HEK293 (cell line): ENCODE results near the gene SUOX.

Experiments used
- CTCF ChIA-PET: fragments of 350-600 bp; formaldehyde crosslinking; extraction: SDS; loops from one replicate; lab custom pipeline; 2021; ENCODE audit warnings: antibody characterized with exemption; lab: Yijun Ruan, JAX
- POLR2A ChIA-PET: fragments of 300-600 bp; formaldehyde crosslinking; extraction: SDS; loops from one replicate; lab custom pipeline; 2020; ENCODE audit warnings: antibody characterized with exemption, inconsistent platforms; lab: Yijun Ruan, JAX
- H3K27ac ChIP-seq: fragments of 200-500 bp; sonication (Bioruptor generic); 2 replicates; pipeline ENCODE4 v1.5.1; 2014; ENCODE audit warnings: low read depth, low read length, control low read depth, inconsistent platforms; ENCODE audit errors: extremely low read depth
- H3K36me3 ChIP-seq, 2 experiments: fragments of 200-500 bp in 1 of 2; sonication (Bioruptor generic) in 1 of 2; 1 replicate in 1 of 2; 2 replicates in 1 of 2; pipeline ENCODE4 v1.5.1; 2014 to 2017; ENCODE audit warnings: inconsistent platforms in 2 of 2, low read length in 2 of 2; ENCODE audit not compliant: control insufficient read depth in 2 of 2, insufficient read depth in 1 of 2
- H3K4me1 ChIP-seq: fragments of 200-500 bp; sonication (Bioruptor generic); 2 replicates; pipeline ENCODE4 v1.5.1; 2014; ENCODE audit warnings: mild to moderate bottlenecking, low read length, inconsistent platforms; ENCODE audit not compliant: control insufficient read depth, insufficient read depth
- H3K4me3 ChIP-seq: 2 replicates; pipeline ENCODE4 v1.5.1; 2011; ENCODE audit warnings: low read depth, mild to moderate bottlenecking, control low read depth, low read length, moderate library complexity
- H3K9me3 ChIP-seq: fragments of 200-500 bp; sonication (Bioruptor generic); 2 replicates; pipeline ENCODE4 v1.5.1; 2014; ENCODE audit warnings: low read depth, low read length, inconsistent platforms; ENCODE audit not compliant: control insufficient read depth, insufficient read depth
- GLIS1 ChIP-seq: fragments of 450-650 bp; formaldehyde crosslinking; IDR thresholded peaks from 2 replicates; pipeline ENCODE4 v1.5.1; 2016; ENCODE audit warnings: missing biosample characterization, missing genetic modification characterization
- MZF1 ChIP-seq: fragments of 450-650 bp; formaldehyde crosslinking; IDR thresholded peaks from 2 replicates; pipeline ENCODE4 v1.5.1; 2017; ENCODE audit warnings: missing biosample characterization, missing genetic modification characterization, borderline replicate concordance
- OVOL3 ChIP-seq: fragments of 450-650 bp; formaldehyde crosslinking; IDR thresholded peaks from 2 replicates; pipeline ENCODE4 v1.5.1; 2016; ENCODE audit warnings: missing biosample characterization, missing genetic modification characterization
- PRDM1 ChIP-seq: fragments of 450-650 bp; formaldehyde crosslinking; IDR thresholded peaks from 2 replicates; pipeline ENCODE4; 2016; ENCODE audit warnings: missing biosample characterization, missing genetic modification characterization
- SCRT1 ChIP-seq: fragments of 450-650 bp; formaldehyde crosslinking; IDR thresholded peaks from 2 replicates; pipeline ENCODE4 v1.5.1; 2016; ENCODE audit warnings: missing biosample characterization, missing genetic modification characterization, borderline replicate concordance
- TRIM28 ChIP-seq: IDR thresholded peaks from 2 replicates; pipeline ENCODE4 v1.6.1; 2011; ENCODE audit warnings: low read length, control low read depth, borderline replicate concordance
- ZBTB17 ChIP-seq: fragments of 450-650 bp; formaldehyde crosslinking; IDR thresholded peaks from 2 replicates; pipeline ENCODE4 v1.5.1; 2016; ENCODE audit warnings: missing biosample characterization, missing genetic modification characterization
- ZIC2 ChIP-seq: fragments of 450-650 bp; formaldehyde crosslinking; IDR thresholded peaks from 2 replicates; pipeline ENCODE4 v1.5.1; 2016; ENCODE audit warnings: missing biosample characterization, missing genetic modification characterization
- ZNF302 ChIP-seq: fragments of 450-650 bp; formaldehyde crosslinking; IDR thresholded peaks from 2 replicates; pipeline ENCODE4 v1.5.1; 2016; ENCODE audit warnings: missing biosample characterization, missing genetic modification characterization, low read depth
- ZNF426 ChIP-seq: fragments of 450-650 bp; formaldehyde crosslinking; IDR thresholded peaks from 2 replicates; pipeline ENCODE4 v1.5.1; 2017; ENCODE audit warnings: missing biosample characterization, missing genetic modification characterization, mild to moderate bottlenecking, inconsistent platforms, moderate library complexity
- ZNF560 ChIP-seq: fragments of 450-650 bp; formaldehyde crosslinking; IDR thresholded peaks from 2 replicates; pipeline ENCODE4 v1.5.1; 2017; ENCODE audit warnings: missing biosample characterization, missing genetic modification characterization, borderline replicate concordance
- ZNF660 ChIP-seq: fragments of 450-650 bp; IDR thresholded peaks from 2 replicates; pipeline ENCODE4 v1.5.1; 2018; ENCODE audit warnings: missing biosample characterization, mild to moderate bottlenecking, missing genetic modification characterization
- ZNF768 ChIP-seq: fragments of 450-650 bp; formaldehyde crosslinking; IDR thresholded peaks from 2 replicates; pipeline ENCODE4 v1.5.1; 2018; ENCODE audit warnings: missing biosample characterization, mild to moderate bottlenecking, missing genetic modification characterization
- TF ChIP-seq, protein P1 (sequence below): fragments of 450-650 bp; formaldehyde crosslinking; IDR thresholded peaks from 2 replicates; pipeline ENCODE4 v1.5.1; 2016; ENCODE audit warnings: missing biosample characterization, missing genetic modification characterization
- TF ChIP-seq, protein P2 (sequence below): fragments of 450-650 bp; formaldehyde crosslinking; IDR thresholded peaks from 2 replicates; pipeline ENCODE4 v1.5.1; 2017; ENCODE audit warnings: missing biosample characterization, missing genetic modification characterization
- TF ChIP-seq, protein P3 (sequence below): fragments of 450-650 bp; formaldehyde crosslinking; IDR thresholded peaks from 2 replicates; pipeline ENCODE4 v1.5.1; 2017; ENCODE audit warnings: missing biosample characterization, missing genetic modification characterization

Gene SUOX

DNA sequence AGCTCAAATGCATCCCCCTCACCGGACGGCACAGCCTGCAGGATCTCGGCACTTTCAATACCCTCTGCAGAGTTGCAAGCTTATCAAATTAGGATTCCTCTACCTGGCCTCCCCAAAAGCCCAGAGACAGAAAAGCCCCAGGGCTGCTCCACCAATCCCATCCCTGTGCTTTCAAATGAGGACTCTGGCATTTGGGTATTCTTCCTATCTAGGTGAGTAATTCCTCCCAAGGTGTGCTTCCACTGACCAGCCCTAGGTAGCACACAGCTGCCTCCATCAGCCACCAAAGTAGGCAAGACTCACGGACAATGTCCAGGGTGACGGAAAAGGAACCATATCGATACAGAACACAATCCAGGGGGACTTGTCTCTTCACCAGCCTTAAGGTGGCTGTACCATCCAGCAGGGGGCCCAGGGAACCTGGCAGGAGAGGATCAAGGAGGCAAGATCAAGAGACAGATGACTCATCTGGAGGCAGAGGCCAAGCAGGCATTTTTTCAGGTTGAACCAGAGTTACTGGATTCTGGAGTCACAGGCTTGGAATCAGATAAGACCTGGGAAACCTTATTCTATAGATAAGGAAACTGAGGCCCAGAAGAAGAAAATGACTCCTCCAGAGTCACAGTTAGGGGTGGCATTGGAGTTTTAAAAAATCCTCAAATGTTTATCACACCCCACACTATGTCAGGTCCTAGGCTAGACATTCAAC, 41.1 kb upstream of the SUOX start (continued):
- TF ChIP-seq, protein P1, sequence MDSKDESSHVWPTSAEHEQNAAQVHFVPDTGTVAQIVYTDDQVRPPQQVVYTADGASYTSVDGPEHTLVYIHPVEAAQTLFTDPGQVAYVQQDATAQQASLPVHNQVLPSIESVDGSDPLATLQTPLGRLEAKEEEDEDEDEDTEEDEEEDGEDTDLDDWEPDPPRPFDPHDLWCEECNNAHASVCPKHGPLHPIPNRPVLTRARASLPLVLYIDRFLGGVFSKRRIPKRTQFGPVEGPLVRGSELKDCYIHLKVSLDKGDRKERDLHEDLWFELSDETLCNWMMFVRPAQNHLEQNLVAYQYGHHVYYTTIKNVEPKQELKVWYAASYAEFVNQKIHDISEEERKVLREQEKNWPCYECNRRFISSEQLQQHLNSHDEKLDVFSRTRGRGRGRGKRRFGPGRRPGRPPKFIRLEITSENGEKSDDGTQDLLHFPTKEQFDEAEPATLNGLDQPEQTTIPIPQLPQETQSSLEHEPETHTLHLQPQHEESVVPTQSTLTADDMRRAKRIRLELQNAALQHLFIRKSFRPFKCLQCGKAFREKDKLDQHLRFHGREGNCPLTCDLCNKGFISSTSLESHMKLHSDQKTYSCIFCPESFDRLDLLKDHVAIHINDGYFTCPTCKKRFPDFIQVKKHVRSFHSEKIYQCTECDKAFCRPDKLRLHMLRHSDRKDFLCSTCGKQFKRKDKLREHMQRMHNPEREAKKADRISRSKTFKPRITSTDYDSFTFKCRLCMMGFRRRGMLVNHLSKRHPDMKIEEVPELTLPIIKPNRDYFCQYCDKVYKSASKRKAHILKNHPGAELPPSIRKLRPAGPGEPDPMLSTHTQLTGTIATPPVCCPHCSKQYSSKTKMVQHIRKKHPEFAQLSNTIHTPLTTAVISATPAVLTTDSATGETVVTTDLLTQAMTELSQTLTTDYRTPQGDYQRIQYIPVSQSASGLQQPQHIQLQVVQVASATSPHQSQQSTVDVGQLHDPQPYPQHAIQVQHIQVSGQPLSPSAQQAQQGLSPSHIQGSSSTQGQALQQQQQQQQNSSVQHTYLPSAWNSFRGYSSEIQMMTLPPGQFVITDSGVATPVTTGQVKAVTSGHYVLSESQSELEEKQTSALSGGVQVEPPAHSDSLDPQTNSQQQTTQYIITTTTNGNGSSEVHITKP (tag by site-specific recombination): peak; percentile 56
- TF ChIP-seq ZBTB17 (peak; percentile 68), ZIC2 (tag by site-specific recombination) (no peak), GLIS1 (peak; percentile 61), TRIM28 (no peak), ZNF426 (no peak), MZF1 (tag by site-specific recombination) (no peak), ZNF660 (tag by site-specific recombination) (no peak), OVOL3 (tag by site-specific recombination) (no peak), ZNF560 (tag by site-specific recombination) (no peak)

DNA sequence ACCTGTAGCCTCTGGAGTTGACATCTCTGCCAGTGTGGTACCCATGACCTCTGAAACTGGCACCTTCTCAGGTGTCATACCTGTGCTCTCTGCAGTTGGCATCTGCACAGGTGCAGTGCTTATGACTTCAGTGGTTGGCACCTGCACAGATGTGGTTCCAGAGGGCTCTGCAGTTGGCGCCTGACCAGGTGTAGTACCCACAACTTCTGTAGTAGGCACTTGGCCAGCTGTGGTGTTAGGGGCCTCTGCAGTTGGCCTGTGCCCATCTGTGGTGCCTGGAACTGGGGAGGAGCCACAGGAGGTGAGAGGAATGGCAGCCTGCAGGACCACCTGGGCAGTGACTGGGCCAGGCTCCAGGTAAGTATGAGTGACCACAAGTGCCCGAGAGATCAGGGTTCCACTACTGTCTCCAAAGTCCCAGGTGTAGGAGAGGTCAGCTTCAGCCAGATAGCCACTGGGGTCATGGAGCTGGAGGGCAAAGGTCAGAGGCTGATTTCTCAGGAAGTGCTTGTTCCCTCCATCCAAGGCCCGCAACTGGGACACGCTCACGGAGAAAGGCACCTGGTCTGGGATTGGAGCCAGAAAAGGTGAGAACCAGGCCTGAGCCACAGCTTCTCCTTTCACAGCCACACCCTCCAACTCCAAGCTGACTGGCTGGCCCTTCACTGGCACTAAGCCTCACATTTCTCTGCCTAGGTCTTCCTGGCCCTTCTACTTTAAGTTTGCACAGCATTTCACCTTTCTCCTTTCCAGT, 39.8 kb upstream of the SUOX start:
- Histone ChIP-seq H3K4me3 (no peak overlapping the region), H3K36me3 (no peaks in the 10 kb centered on the region)
- POLR2A ChIA-PET: interaction anchor here (0.5 to 5.7 kb wide), 2 partner anchors 17 to 49 kb away, joined by 5 to 22 read pairs; partner anchors contain the start of gene RAB5B
- peak; percentile 21; the same call in 1 of the 2 replicates for TF ChIP-seq SCRT1 (tag by site-specific recombination)
- TF ChIP-seq ZNF302 (tag by site-specific recombination): no peak
- TF ChIP-seq, protein P2, sequence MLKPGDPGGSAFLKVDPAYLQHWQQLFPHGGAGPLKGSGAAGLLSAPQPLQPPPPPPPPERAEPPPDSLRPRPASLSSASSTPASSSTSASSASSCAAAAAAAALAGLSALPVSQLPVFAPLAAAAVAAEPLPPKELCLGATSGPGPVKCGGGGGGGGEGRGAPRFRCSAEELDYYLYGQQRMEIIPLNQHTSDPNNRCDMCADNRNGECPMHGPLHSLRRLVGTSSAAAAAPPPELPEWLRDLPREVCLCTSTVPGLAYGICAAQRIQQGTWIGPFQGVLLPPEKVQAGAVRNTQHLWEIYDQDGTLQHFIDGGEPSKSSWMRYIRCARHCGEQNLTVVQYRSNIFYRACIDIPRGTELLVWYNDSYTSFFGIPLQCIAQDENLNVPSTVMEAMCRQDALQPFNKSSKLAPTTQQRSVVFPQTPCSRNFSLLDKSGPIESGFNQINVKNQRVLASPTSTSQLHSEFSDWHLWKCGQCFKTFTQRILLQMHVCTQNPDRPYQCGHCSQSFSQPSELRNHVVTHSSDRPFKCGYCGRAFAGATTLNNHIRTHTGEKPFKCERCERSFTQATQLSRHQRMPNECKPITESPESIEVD (tag by site-specific recombination): no peak
- TF ChIP-seq, all 188 proteins: peak for 1
- CTCF ChIA-PET: interaction anchor here (0.7 to 4.5 kb wide), 9 partner anchors 16 to 39 kb away, joined by 3 to 21 read pairs (median 4); partner anchors contain the start of genes DGKA and RAB5B
- H3K4me1 ChIP-seq: no peaks in the 10 kb centered on the region
- H3K9me3 ChIP-seq: no peaks in the 10 kb centered on the region
- no peak overlapping the region for H3K27ac ChIP-seq

DNA sequence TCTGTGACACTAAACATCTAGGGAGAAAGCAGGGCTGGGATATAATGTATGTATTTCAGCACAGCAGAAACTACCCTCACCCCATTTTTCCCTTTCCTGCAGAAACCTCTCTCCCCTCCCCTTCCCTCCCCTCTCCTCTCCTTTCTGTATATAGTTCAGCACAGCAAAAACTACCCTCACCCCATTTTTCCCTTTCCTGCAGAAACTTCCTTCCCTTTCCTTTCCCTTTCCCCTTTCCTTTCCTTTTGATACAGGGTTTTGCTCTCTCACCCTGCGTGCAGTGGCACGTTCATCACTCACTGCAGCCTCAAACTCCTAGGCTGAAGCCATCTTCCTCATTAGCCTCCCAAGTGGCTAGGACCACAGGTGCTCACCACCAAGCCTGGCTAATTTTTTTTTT, 33.3 kb upstream of the SUOX start:
- Histone ChIP-seq H3K9me3 (no peaks in the 10 kb centered on the region), H3K27ac (no peak overlapping the region), H3K4me1 (peaks cover 5% of the 10 kb centered on the region), H3K4me3 (no peak overlapping the region), H3K36me3 (peaks cover 2 to 12% of the 10 kb centered on the region in 2 experiments)
- TF ChIP-seq, protein P3, sequence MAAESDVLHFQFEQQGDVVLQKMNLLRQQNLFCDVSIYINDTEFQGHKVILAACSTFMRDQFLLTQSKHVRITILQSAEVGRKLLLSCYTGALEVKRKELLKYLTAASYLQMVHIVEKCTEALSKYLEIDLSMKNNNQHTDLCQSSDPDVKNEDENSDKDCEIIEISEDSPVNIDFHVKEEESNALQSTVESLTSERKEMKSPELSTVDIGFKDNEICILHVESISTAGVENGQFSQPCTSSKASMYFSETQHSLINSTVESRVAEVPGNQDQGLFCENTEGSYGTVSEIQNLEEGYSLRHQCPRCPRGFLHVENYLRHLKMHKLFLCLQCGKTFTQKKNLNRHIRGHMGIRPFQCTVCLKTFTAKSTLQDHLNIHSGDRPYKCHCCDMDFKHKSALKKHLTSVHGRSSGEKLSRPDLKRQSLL (tag by site-specific recombination): no peak
- TF ChIP-seq ZNF768 (no peak), PRDM1 (tag by site-specific recombination) (peak; percentile 98)
- CTCF ChIA-PET: no interaction called here
- POLR2A ChIA-PET: no interaction called here
